ENCODE measurements around the gene NOD1. TPM values are rescaled to one million over a fixed set of nuclear protein-coding genes. Genes with fewer than 3 reads are reported as not detected.

Gene NOD1
- polyA plus RNA-seq, 1 donor from 2014 or later = 13.5 TPM

DNA sequence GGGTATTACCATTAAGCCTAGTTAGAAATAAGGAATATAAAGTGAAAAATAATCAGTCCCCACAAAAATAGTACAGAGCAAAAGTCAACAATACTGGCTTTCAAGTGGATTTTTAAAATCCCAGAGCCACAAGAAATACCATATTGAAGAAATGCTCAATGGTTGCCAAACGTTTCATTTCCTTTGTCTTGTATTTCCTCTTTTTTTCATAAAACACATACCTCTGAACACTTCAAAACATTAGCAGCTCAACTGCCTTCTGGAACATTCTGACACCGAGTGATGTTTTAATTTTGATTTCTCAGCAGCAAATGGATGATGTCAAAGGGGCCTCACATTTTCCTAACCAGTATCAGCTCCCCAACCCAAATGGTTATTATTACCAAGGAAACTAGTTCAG lies 10.5 kb downstream of the NOD1 start:
- Mint-ChIP-seq H3K36me3 (peaks cover 5% of the 10 kb centered on the region), H3K4me1 (peaks cover 53 to 67% (median 57%) of the 10 kb centered on the region in 3 donors), H3K9me3 (no peaks in the 10 kb centered on the region), H3K27me3 (no peaks in the 10 kb centered on the region), H3K4me3 (peak overlapping the region in 2 of 4 donors; percentile 45 to 55), H3K27ac (peak overlapping the region; percentile 2 to 14 (median 3))

DNA sequence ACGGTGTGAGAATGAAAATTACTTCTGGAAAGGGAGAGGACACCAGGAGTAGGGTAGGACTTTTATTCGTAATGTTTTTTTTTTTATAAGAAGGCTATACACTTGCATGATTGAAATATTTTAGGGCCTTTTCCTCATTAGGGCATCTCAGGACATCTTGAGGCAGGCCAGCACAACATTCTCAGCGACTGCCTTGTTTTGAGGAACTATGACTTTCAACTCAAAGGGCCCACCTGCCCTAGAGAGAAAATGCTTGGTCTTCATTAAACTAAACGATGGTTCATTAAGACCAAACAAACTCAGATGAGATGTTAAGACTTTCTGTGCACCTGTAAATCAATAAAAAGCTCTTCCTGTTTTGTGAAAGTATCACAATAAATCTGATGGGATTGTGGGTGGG lies 11.3 kb downstream of the NOD1 start:
- Mint-ChIP-seq H3K4me3 (peak overlapping the region in 2 of 4 donors; percentile 21 to 56), H3K36me3 (peaks cover 5% of the 10 kb centered on the region), H3K27me3 (no peaks in the 10 kb centered on the region), H3K9me3 (no peaks in the 10 kb centered on the region), H3K4me1 (peaks cover 56 to 69% (median 59%) of the 10 kb centered on the region in 3 donors), H3K27ac (peak overlapping the region; percentile 5 to 83 (median 40))

DNA sequence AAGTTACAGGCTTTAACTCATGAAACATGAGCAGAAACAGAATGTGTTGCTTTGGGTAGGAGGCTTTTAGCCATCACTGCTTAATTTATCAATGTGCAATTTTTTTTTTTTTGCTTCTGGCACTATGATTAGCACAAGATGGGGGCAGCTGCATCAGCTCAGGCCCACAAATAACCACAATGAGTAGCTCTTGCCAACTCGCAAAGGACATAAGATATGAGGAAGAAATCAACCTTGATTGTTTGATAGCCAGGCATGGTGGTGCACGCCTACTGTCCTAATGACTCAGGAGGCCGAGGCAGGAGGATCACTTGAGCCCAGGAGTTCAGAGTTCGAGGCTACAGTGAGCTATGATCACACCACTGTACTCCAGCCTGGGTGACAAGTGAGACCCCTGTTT lies 12.3 kb downstream of the NOD1 start:
- Mint-ChIP-seq H3K4me3 (no peak overlapping the region), H3K4me1 (peaks cover 53 to 70% (median 55%) of the 10 kb centered on the region in 3 donors), H3K27ac (peak overlapping the region in 1 of 3 donors; percentile 68), H3K36me3 (peaks cover 5% of the 10 kb centered on the region), H3K9me3 (no peaks in the 10 kb centered on the region), H3K27me3 (no peaks in the 10 kb centered on the region)

DNA sequence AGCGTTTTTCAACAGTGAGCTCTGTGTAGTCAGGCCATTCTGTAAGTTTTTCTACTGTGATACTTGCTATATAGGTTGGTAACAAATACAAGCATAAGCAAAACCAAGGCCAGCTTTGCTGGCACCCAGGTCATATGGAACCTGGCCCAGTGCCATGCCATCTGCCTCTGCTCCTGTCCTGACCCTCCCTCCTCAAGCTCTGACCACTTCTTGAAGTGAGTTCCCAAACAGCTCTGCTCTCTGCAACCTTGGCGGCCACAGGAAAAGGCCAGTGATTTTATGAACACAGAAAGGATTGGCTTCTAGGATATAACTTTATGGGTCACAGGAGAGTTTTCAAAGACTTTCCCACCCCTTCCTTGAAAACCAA lies 12.8 kb downstream of the NOD1 start:
- Mint-ChIP-seq H3K36me3 (peaks cover 2% of the 10 kb centered on the region), H3K27ac (peak overlapping the region in 1 of 3 donors; percentile 68)

DNA sequence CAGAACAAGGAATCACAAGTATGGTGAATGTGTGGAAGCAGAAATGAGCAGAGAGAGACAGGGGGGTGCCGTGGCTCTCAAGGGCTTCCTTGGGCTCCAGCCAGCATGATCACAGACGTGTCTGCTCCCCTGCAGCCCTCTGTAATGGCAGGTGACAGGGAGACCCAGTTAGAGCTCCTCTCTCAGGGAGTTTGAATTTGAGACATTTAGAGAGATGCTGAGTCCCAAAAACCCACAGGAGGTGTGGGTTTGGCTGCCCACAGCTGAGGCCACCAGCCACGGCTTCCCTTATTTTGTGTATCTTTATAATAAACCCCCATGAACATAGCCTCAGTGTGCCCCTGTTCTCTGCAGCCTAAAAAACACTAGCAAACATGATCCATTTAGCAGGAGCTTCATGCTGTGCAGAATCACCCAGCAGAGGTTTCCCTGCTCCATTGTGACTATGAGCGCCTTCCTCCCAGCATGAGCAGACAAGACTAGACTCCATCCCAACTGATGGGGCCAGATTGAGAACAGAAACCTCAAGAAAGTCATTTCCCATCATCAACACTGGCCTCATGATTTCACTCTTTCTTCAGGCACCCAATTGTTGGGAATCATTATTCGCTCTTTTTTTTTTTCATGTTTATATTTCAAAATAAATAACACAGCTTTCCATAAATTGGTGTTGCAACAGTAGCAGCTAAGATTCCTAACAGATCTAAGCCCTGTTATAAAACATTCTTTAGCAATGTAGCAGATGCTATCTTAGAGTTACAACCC lies 13.4 kb downstream of the NOD1 start:
- H3K4me1 Mint-ChIP-seq = peaks cover 54 to 60% (median 55%) of the 10 kb centered on the region in 3 donors

More for the DNA sequence above, 12.8 kb downstream of the NOD1 start:
- no peaks in the 10 kb centered on the region for H3K9me3 Mint-ChIP-seq
- no peak overlapping the region for H3K4me3 Mint-ChIP-seq
- H3K27me3 Mint-ChIP-seq = no peaks in the 10 kb centered on the region
- H3K4me1 Mint-ChIP-seq = peaks cover 53 to 66% (median 55%) of the 10 kb centered on the region in 3 donors

DNA sequence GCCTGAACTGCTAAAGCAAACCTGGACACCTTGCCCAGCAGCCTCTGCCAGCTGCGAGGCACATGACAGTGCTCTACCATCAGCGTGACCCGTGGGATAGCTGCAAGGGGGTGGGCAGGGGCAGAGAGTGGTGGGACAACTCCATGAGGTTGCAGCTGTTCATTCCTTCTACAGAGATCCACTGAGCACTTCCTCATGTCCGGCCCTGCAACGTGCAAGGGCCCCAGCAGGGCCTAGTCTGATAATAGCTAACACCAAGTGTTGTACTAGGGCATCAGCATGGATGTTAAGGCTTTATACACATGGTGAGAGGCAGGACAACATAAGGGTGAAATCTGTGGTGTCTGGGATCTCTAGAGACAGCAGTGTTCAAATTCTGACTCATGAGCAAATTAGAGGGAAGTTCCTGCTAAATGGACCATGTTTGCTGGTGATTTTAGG lies 14.3 kb downstream of the NOD1 start:
- Mint-ChIP-seq H3K4me3 (peak overlapping the region in 3 of 4 donors; percentile 41 to 75 (median 69)), H3K4me1 (peaks cover 52 to 59% (median 55%) of the 10 kb centered on the region in 3 donors), H3K27me3 (no peaks in the 10 kb centered on the region), H3K9me3 (no peaks in the 10 kb centered on the region), H3K27ac (no peak overlapping the region), H3K36me3 (peaks cover under 1% of the 10 kb centered on the region)

More for the DNA sequence above, 13.4 kb downstream of the NOD1 start:
- Mint-ChIP-seq H3K36me3 (peaks cover 2% of the 10 kb centered on the region), H3K9me3 (no peaks in the 10 kb centered on the region), H3K27me3 (no peaks in the 10 kb centered on the region), H3K27ac (no peak overlapping the region), H3K4me3 (peak overlapping the region in 1 of 4 donors; percentile 23)

DNA sequence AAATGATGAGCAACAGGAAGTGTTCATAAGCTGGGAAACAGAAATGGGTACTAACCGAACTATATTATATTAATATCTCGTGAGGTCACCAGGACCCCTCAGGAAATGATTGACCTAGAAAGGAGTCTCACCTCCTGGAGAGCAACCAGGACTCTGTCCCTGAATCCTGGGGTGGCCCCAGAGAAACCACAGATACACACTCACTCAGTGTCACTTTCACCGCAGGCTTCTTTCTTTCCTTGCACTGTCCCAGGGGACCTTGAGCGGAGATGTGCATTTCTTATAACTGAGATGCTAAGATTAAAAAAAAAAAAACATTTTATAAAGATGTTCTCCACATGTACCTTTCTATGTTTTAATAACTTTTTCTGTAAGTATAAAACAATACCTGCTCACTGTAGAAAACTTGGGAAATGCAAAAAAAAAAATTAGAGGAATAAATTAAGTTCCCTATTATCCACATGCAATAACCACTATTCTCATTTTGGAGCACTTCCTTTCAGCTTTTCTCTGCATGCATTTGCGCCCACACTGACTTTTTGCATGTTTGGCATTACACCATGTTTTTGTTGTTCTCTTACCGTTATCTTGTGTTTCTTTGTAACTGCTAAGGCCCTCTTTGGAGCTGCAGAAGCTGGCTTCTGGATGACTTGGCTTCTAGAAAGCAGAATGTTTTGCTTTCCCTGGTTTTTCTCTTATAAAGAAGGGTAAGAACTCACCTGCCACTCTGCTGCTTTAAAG lies 15.0 kb downstream of the NOD1 start:
- no peaks in the 10 kb centered on the region for H3K27me3 Mint-ChIP-seq
- peak overlapping the region in 3 of 4 donors; percentile 41 to 75 (median 58) for H3K4me3 Mint-ChIP-seq
- peak overlapping the region in 1 of 3 donors; percentile 36 for H3K27ac Mint-ChIP-seq
- peaks cover 48 to 59% (median 51%) of the 10 kb centered on the region in 3 donors for H3K4me1 Mint-ChIP-seq
- H3K9me3 Mint-ChIP-seq = no peaks in the 10 kb centered on the region
- H3K36me3 Mint-ChIP-seq = no peaks in the 10 kb centered on the region

DNA sequence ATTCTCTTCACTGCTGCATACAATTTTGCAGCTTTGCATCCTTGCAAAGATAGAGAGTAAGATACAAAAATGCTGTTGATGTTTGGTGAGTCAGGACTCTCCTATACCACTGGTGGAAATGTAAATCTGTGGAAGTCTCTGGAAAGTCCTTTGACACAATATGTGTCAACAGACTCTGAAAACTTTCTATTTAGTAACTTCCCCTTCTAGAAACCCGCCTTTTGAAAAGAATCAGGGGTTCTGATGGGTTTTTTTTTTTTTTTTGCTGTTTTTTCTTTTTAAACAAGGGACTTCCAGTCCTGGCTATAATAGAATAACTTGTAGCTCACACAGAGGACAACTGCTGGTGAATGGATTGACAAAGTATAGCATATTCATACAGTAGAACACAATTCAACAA lies 16.4 kb downstream of the NOD1 start:
- no peaks in the 10 kb centered on the region for H3K36me3 Mint-ChIP-seq
- peak overlapping the region in 1 of 3 donors; percentile 50 for H3K27ac Mint-ChIP-seq
- no peaks in the 10 kb centered on the region for H3K27me3 Mint-ChIP-seq
- H3K4me1 Mint-ChIP-seq = peaks cover 37 to 48% (median 38%) of the 10 kb centered on the region in 3 donors
- peak overlapping the region in 1 of 4 donors; percentile 41 for H3K4me3 Mint-ChIP-seq
- H3K9me3 Mint-ChIP-seq = no peaks in the 10 kb centered on the region

DNA sequence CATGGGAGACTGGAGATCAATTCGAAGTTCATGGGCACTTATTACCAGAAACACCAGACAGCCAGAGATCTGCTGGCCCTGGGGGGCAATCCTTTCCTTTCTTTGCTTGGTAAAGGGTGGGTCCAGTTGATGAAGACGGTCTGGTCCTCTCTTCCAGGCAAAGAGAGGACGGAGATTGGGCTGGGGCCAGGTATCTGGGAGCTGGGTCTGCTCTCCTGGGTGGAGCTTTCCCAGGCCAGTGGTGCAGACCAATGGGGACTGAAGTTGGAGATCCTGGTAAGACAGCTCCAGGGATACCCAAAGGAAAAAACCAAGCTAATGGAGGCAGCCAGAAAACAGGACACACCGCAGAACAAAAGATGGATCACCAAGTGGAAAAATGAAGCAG lies 18.3 kb downstream of the NOD1 start:
- Mint-ChIP-seq H3K4me1 (peaks cover 27 to 30% (median 28%) of the 10 kb centered on the region in 3 donors), H3K27me3 (no peaks in the 10 kb centered on the region), H3K9me3 (no peaks in the 10 kb centered on the region), H3K36me3 (no peaks in the 10 kb centered on the region), H3K27ac (no peak overlapping the region), H3K4me3 (no peak overlapping the region)

DNA sequence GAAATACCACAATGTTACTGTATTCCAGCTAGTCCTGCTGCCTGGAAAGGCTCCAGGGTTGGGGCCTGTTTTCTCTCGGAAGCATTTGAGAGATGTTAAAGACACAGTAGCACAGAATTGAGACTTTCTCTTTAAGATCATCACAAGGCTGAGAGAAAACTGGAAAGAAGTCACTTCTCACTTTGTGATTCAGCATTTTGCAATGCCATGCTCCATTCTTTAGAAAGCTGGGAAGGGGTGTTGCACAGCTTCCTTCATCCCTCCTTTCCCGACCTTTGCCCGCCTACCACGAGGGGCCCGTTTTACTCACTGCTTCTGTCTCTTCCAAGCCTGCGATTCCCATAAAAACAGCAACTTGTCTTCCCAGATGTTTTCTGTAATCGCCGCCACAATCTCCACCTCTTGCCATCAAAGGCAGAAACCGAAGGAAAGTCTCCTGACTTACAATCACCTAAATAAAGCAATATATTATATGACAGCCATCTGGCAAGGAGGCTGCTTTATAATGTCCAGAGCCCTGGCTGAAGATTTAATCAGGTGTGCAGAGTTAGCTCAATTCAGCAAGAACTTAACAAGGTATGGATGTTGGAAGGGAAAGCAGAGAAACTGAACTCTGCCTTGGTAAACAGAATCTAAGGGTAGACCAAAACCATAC lies 18.9 kb downstream of the NOD1 start:
- Mint-ChIP-seq H3K4me3 (no peak overlapping the region), H3K9me3 (no peaks in the 10 kb centered on the region), H3K27ac (no peak overlapping the region), H3K4me1 (peaks cover 22 to 28% (median 24%) of the 10 kb centered on the region in 3 donors), H3K36me3 (no peaks in the 10 kb centered on the region), H3K27me3 (no peaks in the 10 kb centered on the region)

DNA sequence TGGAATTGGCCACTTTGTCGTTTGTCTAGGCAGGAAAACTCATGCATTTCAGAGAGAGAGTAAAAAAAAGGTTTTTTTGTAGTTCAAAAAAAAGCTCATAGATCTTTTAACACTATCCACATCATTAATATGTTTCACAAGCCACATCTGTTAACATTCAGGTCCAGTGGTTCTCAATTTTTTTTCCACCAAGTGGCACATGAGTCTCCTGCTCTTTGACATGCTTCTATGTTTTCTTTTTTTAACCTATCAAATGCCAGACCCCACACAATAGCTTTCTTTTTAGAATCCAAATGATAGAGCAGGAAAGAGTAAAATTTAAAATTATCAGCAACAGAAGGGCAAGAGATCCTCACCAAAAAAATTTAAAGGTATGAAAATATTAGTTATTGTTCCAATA lies 20.3 kb downstream of the NOD1 start:
- Mint-ChIP-seq H3K27ac (no peak overlapping the region), H3K4me1 (peaks cover 11 to 14% (median 11%) of the 10 kb centered on the region in 3 donors), H3K36me3 (no peaks in the 10 kb centered on the region), H3K27me3 (no peaks in the 10 kb centered on the region), H3K4me3 (no peak overlapping the region), H3K9me3 (no peaks in the 10 kb centered on the region)

DNA sequence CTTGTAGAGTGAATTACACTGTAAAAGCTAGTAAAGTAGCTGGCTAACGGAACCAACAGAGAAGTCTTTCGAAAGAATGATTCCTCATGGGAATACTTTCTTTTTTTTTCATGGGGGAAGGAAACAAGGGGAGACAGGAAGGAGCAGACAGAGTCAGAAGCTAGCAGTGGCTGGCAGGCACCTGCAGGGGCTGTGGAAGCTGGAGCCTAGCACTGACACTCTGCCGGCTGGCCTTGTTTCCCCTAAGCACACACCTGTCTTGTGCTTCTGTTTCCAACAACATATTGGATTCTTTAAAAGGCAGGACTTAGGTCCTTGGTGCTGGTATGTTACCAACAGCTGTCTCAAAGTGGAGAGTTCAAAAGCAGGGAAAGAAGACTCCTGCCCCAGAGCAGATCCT lies 24.7 kb downstream of the NOD1 start:
- no peaks in the 10 kb centered on the region for H3K27me3 Mint-ChIP-seq
- H3K4me3 Mint-ChIP-seq = no peak overlapping the region
- no peaks in the 10 kb centered on the region for H3K9me3 Mint-ChIP-seq
- H3K27ac Mint-ChIP-seq = peak overlapping the region in 1 of 3 donors; percentile 16
- peaks cover 0 to 2% (median 0%) of the 10 kb centered on the region in 3 donors for H3K4me1 Mint-ChIP-seq
- H3K36me3 Mint-ChIP-seq = no peaks in the 10 kb centered on the region

DNA sequence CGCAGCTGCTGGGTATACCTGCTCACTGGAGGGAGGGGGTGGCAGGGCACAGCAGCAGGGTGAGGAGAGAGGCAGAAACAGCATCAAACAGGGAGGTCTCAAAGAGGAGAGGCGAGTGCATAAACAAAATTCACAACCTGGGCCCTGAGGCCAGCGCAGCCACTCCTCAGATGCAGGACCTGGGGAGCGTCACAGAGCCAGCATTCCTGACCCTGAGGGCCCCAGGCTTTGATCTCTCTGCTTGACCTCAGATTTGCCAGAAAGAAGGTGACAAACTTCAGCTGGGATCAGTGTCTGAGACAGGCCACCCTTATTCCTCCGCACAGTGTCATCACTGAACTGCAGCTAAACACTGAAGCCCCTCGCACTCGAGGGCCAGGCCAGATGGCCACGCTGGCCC lies 25.6 kb downstream of the NOD1 start:
- Mint-ChIP-seq H3K27ac (no peak overlapping the region), H3K4me1 (peaks cover 0 to 2% (median 0%) of the 10 kb centered on the region in 3 donors), H3K27me3 (no peaks in the 10 kb centered on the region), H3K9me3 (no peaks in the 10 kb centered on the region), H3K4me3 (no peak overlapping the region), H3K36me3 (no peaks in the 10 kb centered on the region)

DNA sequence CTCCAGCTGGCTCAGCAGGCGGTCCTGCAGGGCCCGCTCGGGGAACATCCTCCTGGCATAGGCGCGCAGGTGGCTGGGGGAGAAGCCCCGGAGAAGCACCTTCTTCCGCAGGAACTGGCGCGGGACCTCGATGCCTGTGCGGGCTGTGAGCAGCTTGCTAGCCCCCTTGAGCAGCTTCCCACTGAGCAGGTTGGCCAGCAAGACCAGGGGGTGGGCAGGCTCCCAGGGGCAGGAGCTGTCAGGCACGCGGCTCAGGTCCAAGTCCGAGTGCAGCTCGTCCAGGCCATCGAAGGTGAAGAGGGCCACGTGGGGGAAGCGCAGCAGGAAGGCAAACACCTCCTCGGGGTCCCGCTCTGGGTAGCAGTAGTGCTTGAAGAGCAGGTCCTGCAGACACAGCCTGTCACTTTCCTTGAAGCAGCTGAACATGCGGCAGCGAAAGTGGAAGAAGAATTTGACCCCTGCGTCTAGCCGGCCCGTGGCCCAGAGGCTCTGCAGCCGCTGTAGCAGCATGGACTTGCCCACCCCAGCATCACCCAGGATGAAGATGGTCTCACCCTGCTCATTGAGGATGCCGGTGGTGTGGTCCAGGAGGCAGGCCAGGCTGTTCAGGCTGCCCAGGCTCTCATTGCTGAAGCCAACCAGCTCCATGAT lies 26.2 kb downstream of the NOD1 start:
- Mint-ChIP-seq H3K27ac (no peak overlapping the region), H3K27me3 (no peaks in the 10 kb centered on the region), H3K9me3 (no peaks in the 10 kb centered on the region), H3K4me1 (peaks cover 0 to 2% (median 0%) of the 10 kb centered on the region in 3 donors), H3K36me3 (no peaks in the 10 kb centered on the region), H3K4me3 (no peak overlapping the region)

All from IgD-negative memory B cell (primary cell).